Lower leg skin (tissue), 3 donors: ENCODE results near the gene TNS3.

Experiments used
- POLR2A ChIP-seq, 2 donors: fragments of 450-650 bp; IDR thresholded peaks; one replicate each; pipeline ENCODE4 v1.6.1; 2016 to 2017; ENCODE audit warnings: antibody characterized with exemption in 2 of 2, mild to moderate bottlenecking in 1 of 2, moderate library complexity in 1 of 2
- TF ChIP-seq, protein P1 (sequence below), 3 donors: fragments of 450-650 bp; IDR thresholded peaks; one replicate each; pipeline ENCODE4 v1.5.1; 2016; ENCODE audit warnings: antibody characterized with exemption in 3 of 3, mild to moderate bottlenecking in 3 of 3, moderate library complexity in 2 of 3

DNA sequence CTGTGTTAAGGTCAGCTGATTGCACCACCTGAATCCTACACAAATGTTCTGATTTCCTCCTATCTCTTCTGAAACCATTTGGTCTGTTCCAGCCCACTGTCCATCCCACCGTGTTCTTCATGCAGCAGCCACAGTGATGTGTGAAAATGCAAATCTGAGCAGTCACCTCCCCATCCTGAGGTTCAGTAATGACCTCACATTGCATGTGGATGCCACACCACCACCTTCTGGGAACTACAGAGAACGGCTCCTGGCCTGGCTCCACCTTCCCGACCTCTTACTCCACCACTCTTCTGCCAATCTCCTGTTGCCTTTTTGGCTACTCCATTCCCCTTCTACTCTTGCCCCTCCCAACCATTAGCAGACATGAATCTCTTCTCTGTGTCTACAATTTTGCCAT lies 244.4 kb downstream of the TNS3 start:
- TF ChIP-seq, protein P1, sequence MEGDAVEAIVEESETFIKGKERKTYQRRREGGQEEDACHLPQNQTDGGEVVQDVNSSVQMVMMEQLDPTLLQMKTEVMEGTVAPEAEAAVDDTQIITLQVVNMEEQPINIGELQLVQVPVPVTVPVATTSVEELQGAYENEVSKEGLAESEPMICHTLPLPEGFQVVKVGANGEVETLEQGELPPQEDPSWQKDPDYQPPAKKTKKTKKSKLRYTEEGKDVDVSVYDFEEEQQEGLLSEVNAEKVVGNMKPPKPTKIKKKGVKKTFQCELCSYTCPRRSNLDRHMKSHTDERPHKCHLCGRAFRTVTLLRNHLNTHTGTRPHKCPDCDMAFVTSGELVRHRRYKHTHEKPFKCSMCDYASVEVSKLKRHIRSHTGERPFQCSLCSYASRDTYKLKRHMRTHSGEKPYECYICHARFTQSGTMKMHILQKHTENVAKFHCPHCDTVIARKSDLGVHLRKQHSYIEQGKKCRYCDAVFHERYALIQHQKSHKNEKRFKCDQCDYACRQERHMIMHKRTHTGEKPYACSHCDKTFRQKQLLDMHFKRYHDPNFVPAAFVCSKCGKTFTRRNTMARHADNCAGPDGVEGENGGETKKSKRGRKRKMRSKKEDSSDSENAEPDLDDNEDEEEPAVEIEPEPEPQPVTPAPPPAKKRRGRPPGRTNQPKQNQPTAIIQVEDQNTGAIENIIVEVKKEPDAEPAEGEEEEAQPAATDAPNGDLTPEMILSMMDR (IDR thresholded peaks at IDR 0.05): no peak
- TF ChIP-seq POLR2A (IDR thresholded peaks at IDR 0.05): no peak
